ENCODE measurements around the gene LZTS3.

DNA sequence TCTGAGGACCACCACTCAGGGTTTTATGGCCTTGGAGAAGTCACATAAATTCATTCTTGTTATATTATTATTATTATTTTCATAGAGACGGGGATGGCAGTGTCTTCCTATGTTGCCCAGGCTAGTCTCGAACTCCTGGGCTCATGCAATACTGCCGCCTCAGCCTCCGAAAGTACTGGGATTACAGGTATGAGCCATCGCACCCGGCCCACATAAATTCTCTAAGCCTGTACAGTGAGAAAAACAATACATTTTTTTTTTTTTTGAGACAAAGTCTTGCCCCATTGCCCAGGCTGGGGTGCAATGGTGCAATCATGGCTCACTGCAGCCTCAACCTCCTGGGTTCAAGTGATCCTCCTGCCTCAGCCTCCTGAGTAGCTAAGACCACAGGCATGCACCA, 12.9 kb downstream of the LZTS3 start:
- TF ChIP-seq SIN3A (IDR thresholded peaks at IDR 0.05; ENCODE audit: borderline replicate concordance, insufficient read depth, low read length): no peak
- TF ChIP-seq POLR2AphosphoS5 (IDR thresholded peaks at IDR 0.05; ENCODE audit: low read depth, low read length): no peak
- TF ChIP-seq FOXP2 (optimal IDR thresholded peaks at IDR 0.05; ENCODE audit: borderline replicate concordance, extremely low read depth, extremely low read length, insufficient read depth): no peak
